Loucy (cell line): Measurements from ENCODE around the gene ENPP5.

Source experiments
- H2AFZ ChIP-seq: fragments of 200-600 bp; sonication (generic); 2 replicates; pipeline ENCODE4 v1.6.0; 2016; ENCODE audit warnings: antibody characterized with exemption, mild to moderate bottlenecking, low read length, moderate library complexity
- H3F3A ChIP-seq: fragments of 200-600 bp; 2 replicates; pipeline ENCODE4 v1.6.0; 2016; ENCODE audit warnings: antibody characterized with exemption, low read depth, mild to moderate bottlenecking
- H3K27me3 ChIP-seq: fragments of 200-600 bp; sonication (generic); 2 replicates; pipeline ENCODE4 v1.6.1; 2014; ENCODE audit warnings: low read length, mild to moderate bottlenecking; ENCODE audit not compliant: insufficient read depth, poor library complexity, severe bottlenecking
- H3K36me3 ChIP-seq: fragments of 200-600 bp; sonication (generic); 2 replicates; pipeline ENCODE4 v1.6.1; 2016; ENCODE audit warnings: low read length; ENCODE audit not compliant: insufficient read depth
- H3K4me1 ChIP-seq: fragments of 200-600 bp; sonication (generic); 2 replicates; pipeline ENCODE4 v1.5.1; 2014; ENCODE audit warnings: low read length, mild to moderate bottlenecking; ENCODE audit not compliant: insufficient read depth, poor library complexity, severe bottlenecking
- H3K4me2 ChIP-seq: fragments of 200-600 bp; sonication (generic); 2 replicates; pipeline ENCODE4 v1.6.0; 2014; ENCODE audit warnings: antibody characterized with exemption, low read length, low read depth, mild to moderate bottlenecking; ENCODE audit not compliant: poor library complexity, severe bottlenecking
- H3K4me3 ChIP-seq: fragments of 200-600 bp; sonication (generic); 2 replicates; pipeline ENCODE4 v1.5.1; 2014; ENCODE audit warnings: low read length, mild to moderate bottlenecking, mixed read lengths; ENCODE audit not compliant: poor library complexity, severe bottlenecking
- H3K79me2 ChIP-seq: fragments of 200-600 bp; sonication (generic); 2 replicates; pipeline ENCODE4 v1.6.1; 2014; ENCODE audit warnings: low read length; ENCODE audit not compliant: insufficient read depth
- H3K9ac ChIP-seq: fragments of 200-600 bp; sonication (generic); 2 replicates; pipeline ENCODE4 v1.6.0; 2014; ENCODE audit warnings: mild to moderate bottlenecking, low read depth, low read length, moderate library complexity; ENCODE audit not compliant: poor library complexity, severe bottlenecking
- H3K9me2 ChIP-seq: fragments of 200-600 bp; sonication (generic); replicated peaks from 2 replicates; pipeline ENCODE4 v1.6.1; 2016; ENCODE audit warnings: low read depth, low read length, mixed read lengths
- H3K9me3 ChIP-seq: fragments of 200-600 bp; sonication (generic); 2 replicates; pipeline ENCODE4 v1.6.1; 2014; ENCODE audit warnings: mild to moderate bottlenecking, antibody characterized with exemption, low read length, low read depth; ENCODE audit not compliant: insufficient read depth
- H4K20me1 ChIP-seq: fragments of 200-600 bp; sonication (generic); 2 replicates; pipeline ENCODE4 v1.6.0; 2014; ENCODE audit warnings: antibody characterized with exemption, low read length, mild to moderate bottlenecking; ENCODE audit not compliant: insufficient read depth, poor library complexity, severe bottlenecking
- EZH2phosphoT487 ChIP-seq: fragments of 200-600 bp; IDR thresholded peaks from 2 replicates; pipeline ENCODE4 v1.6.1; 2018; ENCODE audit warnings: antibody characterized with exemption, mild to moderate bottlenecking, moderate library complexity, borderline replicate concordance
- TF ChIP-seq, protein P1 (sequence below): fragments of 200-600 bp; sonication (generic); conservative IDR thresholded peaks from 2 replicates; pipeline ENCODE4 v1.5.1; 2014; ENCODE audit warnings: mild to moderate bottlenecking, antibody characterized with exemption, low read length

Gene ENPP5

DNA sequence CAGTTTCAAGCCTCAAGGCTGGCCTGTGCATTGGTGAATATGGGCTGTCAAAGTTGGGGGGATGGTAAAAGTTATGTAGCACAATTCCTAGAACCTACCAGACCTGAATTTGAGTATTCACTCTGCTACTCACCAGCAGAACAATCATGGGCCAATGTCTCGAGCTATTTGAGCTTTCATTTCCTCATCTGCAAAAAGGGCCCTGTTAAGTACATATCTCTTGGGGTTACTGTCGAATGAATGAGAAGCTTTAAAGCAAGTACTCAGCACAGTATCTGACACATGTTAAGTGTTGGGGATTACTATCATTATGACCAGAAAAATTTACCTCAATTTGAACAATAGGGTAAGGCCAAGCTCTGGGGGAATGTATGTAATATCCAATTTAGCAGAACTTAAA lies 54.5 kb downstream of the ENPP5 start:
- Histone ChIP-seq H3K9ac (no peak overlapping the region), H3K36me3 (no peaks in the 10 kb centered on the region), H3K9me2 (no peaks in the 10 kb centered on the region)

DNA sequence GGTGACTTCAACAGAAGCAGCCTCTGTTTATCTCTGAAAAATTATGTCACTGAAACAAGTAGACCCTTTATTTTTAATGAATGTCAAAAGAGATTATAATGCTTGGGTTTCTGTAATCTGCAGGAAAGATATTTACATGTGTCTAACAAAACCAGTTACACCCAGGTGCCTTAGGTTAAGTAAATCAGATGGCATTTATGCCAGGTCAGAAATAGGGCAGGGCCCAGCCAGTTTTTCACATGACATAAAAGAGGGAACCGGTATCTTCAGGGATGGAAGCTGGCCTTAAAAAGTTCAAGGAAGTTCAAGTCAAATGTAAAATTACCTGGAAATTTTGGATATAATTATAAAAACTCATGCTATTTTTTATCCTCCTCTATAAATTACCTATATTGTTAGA lies 55.1 kb downstream of the ENPP5 start:
- Histone ChIP-seq H3K9me2 (no peaks in the 10 kb centered on the region), H4K20me1 (no peaks in the 10 kb centered on the region), H3K4me1 (no peaks in the 10 kb centered on the region), H3F3A (no peaks in the 10 kb centered on the region), H3K4me3 (no peak overlapping the region), H3K4me2 (no peak overlapping the region), H3K27me3 (no peaks in the 10 kb centered on the region), H3K79me2 (no peaks in the 10 kb centered on the region), H2AFZ (no peak overlapping the region), H3K36me3 (no peaks in the 10 kb centered on the region), H3K9ac (no peak overlapping the region), H3K9me3 (no peaks in the 10 kb centered on the region)
- no peak for TF ChIP-seq EZH2phosphoT487
- TF ChIP-seq, protein P1, sequence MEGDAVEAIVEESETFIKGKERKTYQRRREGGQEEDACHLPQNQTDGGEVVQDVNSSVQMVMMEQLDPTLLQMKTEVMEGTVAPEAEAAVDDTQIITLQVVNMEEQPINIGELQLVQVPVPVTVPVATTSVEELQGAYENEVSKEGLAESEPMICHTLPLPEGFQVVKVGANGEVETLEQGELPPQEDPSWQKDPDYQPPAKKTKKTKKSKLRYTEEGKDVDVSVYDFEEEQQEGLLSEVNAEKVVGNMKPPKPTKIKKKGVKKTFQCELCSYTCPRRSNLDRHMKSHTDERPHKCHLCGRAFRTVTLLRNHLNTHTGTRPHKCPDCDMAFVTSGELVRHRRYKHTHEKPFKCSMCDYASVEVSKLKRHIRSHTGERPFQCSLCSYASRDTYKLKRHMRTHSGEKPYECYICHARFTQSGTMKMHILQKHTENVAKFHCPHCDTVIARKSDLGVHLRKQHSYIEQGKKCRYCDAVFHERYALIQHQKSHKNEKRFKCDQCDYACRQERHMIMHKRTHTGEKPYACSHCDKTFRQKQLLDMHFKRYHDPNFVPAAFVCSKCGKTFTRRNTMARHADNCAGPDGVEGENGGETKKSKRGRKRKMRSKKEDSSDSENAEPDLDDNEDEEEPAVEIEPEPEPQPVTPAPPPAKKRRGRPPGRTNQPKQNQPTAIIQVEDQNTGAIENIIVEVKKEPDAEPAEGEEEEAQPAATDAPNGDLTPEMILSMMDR: no peak

More for the DNA sequence above, 54.5 kb downstream of the ENPP5 start:
- no peak overlapping the region for H2AFZ ChIP-seq
- no peaks in the 10 kb centered on the region for H3K4me1 ChIP-seq
- no peak overlapping the region for H3K4me3 ChIP-seq
- H3K27me3 ChIP-seq: no peaks in the 10 kb centered on the region
- H3K4me2 ChIP-seq: no peak overlapping the region
- H3F3A ChIP-seq: no peaks in the 10 kb centered on the region
- no peaks in the 10 kb centered on the region for H4K20me1 ChIP-seq
- no peaks in the 10 kb centered on the region for H3K9me3 ChIP-seq
- TF ChIP-seq, protein P1: no peak
- no peak for TF ChIP-seq EZH2phosphoT487
- H3K79me2 ChIP-seq: no peaks in the 10 kb centered on the region

DNA sequence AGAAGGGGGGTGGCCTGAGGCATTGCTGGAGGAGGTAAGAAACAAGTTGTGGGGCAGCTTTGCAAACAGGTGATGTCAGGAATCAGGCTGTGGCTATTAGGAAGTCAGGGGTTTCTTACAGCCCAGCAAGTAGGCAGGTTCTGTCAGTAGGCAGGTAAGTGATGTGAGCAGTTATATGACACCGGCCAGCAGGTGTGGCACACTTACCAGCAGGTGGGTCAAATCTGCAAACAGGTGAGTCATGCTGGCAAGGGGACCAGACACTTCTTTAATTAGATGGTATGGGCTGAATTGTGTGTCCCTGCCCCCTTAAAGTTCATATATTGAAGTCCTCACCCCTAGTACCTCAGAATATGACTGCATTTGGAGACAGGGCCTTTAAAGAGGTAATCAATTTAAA lies 57.4 kb downstream of the ENPP5 start:
- Histone ChIP-seq H3K4me3 (no peak overlapping the region), H3K9me2 (no peaks in the 10 kb centered on the region), H3K4me2 (no peak overlapping the region), H3K36me3 (no peaks in the 10 kb centered on the region), H3F3A (no peaks in the 10 kb centered on the region), H3K79me2 (no peaks in the 10 kb centered on the region), H3K4me1 (no peaks in the 10 kb centered on the region), H3K9ac (no peak overlapping the region), H4K20me1 (no peaks in the 10 kb centered on the region), H3K9me3 (no peaks in the 10 kb centered on the region), H2AFZ (no peak overlapping the region), H3K27me3 (no peaks in the 10 kb centered on the region)
- no peak for TF ChIP-seq EZH2phosphoT487
- TF ChIP-seq, protein P1: no peak
